ENCODE data around the gene RNU6-9. TPM values are rescaled to one million over a fixed set of nuclear protein-coding genes. Genes with fewer than 3 reads are reported as not detected.
"Not testable (repeated sequence)": the region's sequence is repeated elsewhere in the genome, so short reads cannot be mapped to it uniquely, and the experiment has no call there.

RNU6-9 gene
- not detected in 2 replicates for total RNA-seq (2014; rRNA removed; shearing (Covaris generic); ENCODE audit: low replicate concordance)

GRCh38 chr19:892894-893689 is at the start of gene RNU6-9, which contains the start of gene MED16:
Gene RNU6-9, plus strand, starts transcription at chr19:893484.
Gene MED16, minus strand, starts transcription at chr19:893187. Its CDS starts 2,056 bp downstream, at chr19:891131.
- DNase-seq: peak; percentile 83
- peak within 1 kb of the TSS; percentile 67 for H3K4me3 ChIP-seq

GRCh38 chr19:843836-844545 is 49.3 kb upstream of the RNU6-9 start:
- no peak for DNase-seq
- H3K36me3 ChIP-seq: no peaks in the 10 kb centered on the region
- no peaks in the 10 kb centered on the region for H3K9me3 ChIP-seq
- no peak overlapping the region for H3K4me3 ChIP-seq
- peaks cover 8% of the 10 kb centered on the region for H3K27me3 ChIP-seq

More at GRCh38 chr19:892894-893689, at the start of gene RNU6-9, which contains the start of gene MED16:
- Histone ChIP-seq H3K27me3 (no peaks in the 10 kb centered on the region), H3K9me3 (no peaks in the 10 kb centered on the region), H3K36me3 (peaks cover 4% of the 10 kb centered on the region)

- Histone ChIP-seq H3K4me3 (no peak overlapping the region), H3K9me3 (no peaks in the 10 kb centered on the region), H3K27me3 (peaks cover 8% of the 10 kb centered on the region), H3K36me3 (no peaks in the 10 kb centered on the region)
- no peak for DNase-seq
Observed at GRCh38 chr19:844546-844971, 48.7 kb upstream of the RNU6-9 start.

GRCh38 chr19:845707-846521 is 47.4 kb upstream of the RNU6-9 start:
- no peak for DNase-seq
- Histone ChIP-seq H3K36me3 (no peaks in the 10 kb centered on the region), H3K4me3 (no peak overlapping the region), H3K9me3 (no peaks in the 10 kb centered on the region), H3K27me3 (peaks cover 8% of the 10 kb centered on the region)

GRCh38 chr19:848386-848921 is 44.8 kb upstream of the RNU6-9 start:
- Histone ChIP-seq H3K36me3 (no peaks in the 10 kb centered on the region), H3K9me3 (no peaks in the 10 kb centered on the region), H3K4me3 (no peak overlapping the region), H3K27me3 (peaks cover 5% of the 10 kb centered on the region)
- no peak for DNase-seq

GRCh38 chr19:849195-849594 is 44.1 kb upstream of the RNU6-9 start:
- not testable (repeated sequence) for H3K27me3 ChIP-seq, DNase-seq, H3K9me3 ChIP-seq, H3K36me3 ChIP-seq, H3K4me3 ChIP-seq

- Histone ChIP-seq H3K36me3 (no peaks in the 10 kb centered on the region), H3K4me3 (no peak overlapping the region), H3K9me3 (no peaks in the 10 kb centered on the region), H3K27me3 (no peaks in the 10 kb centered on the region)
- DNase-seq: peak; percentile 86
Observed at GRCh38 chr19:850221-850978, 42.9 kb upstream of the RNU6-9 start.

GRCh38 chr19:850979-851335 is 42.3 kb upstream of the RNU6-9 start:
- no peaks in the 10 kb centered on the region for H3K36me3 ChIP-seq
- no peaks in the 10 kb centered on the region for H3K9me3 ChIP-seq
- H3K4me3 ChIP-seq: no peak overlapping the region
- no peak for DNase-seq
- H3K27me3 ChIP-seq: no peaks in the 10 kb centered on the region

GRCh38 chr19:852136-853013 is 40.9 kb upstream of the RNU6-9 start, which contains the start of gene ELANE:
Gene ELANE, plus strand, starts transcription at chr19:852303. Its CDS starts 26 bp downstream, at chr19:852329.
- Histone ChIP-seq H3K9me3 (no peaks in the 10 kb centered on the region), H3K27me3 (no peaks in the 10 kb centered on the region), H3K4me3 (no peak within 1 kb of the TSS), H3K36me3 (no peaks in the 10 kb centered on the region)
- no peak for DNase-seq

GRCh38 chr19:853014-853585 is 40.2 kb upstream of the RNU6-9 start:
- Histone ChIP-seq H3K9me3 (no peaks in the 10 kb centered on the region), H3K36me3 (no peaks in the 10 kb centered on the region), H3K4me3 (no peak overlapping the region), H3K27me3 (no peaks in the 10 kb centered on the region)
- DNase-seq: no peak

GRCh38 chr19:853614-854220 is 39.6 kb upstream of the RNU6-9 start:
- not testable (repeated sequence) for DNase-seq, H3K9me3 ChIP-seq, H3K4me3 ChIP-seq, H3K36me3 ChIP-seq, H3K27me3 ChIP-seq

- H3K9me3 ChIP-seq: no peaks in the 10 kb centered on the region
- no peak overlapping the region for H3K4me3 ChIP-seq
- no peak for DNase-seq
- no peaks in the 10 kb centered on the region for H3K36me3 ChIP-seq
- H3K27me3 ChIP-seq: no peaks in the 10 kb centered on the region
Observed at GRCh38 chr19:854549-854948, 38.7 kb upstream of the RNU6-9 start.

GRCh38 chr19:855142-855541 is 38.1 kb upstream of the RNU6-9 start:
- H3K36me3 ChIP-seq: no peaks in the 10 kb centered on the region
- H3K27me3 ChIP-seq: no peaks in the 10 kb centered on the region
- DNase-seq: no peak
- no peaks in the 10 kb centered on the region for H3K9me3 ChIP-seq
- H3K4me3 ChIP-seq: no peak overlapping the region

- no peak for DNase-seq
- no peaks in the 10 kb centered on the region; the same call in 1 of the 2 replicates for H3K27me3 ChIP-seq
- H3K9me3 ChIP-seq: no peaks in the 10 kb centered on the region
- H3K36me3 ChIP-seq: no peaks in the 10 kb centered on the region
- H3K4me3 ChIP-seq: no peak overlapping the region
Observed at GRCh38 chr19:855566-856120, 37.6 kb upstream of the RNU6-9 start.

Data from MG63 (cell line).